GM23338 (cell line): ENCODE data around the gene OAS3. TPM values are rescaled to one million over a fixed set of nuclear protein-coding genes. Genes with fewer than 3 reads are reported as not detected.

Experiments used
- ATAC-seq: fragments of 200-7000 bp; cut with Tn5 transposase; 3 replicates; pipeline ENCODE4 v1.9.1; 2020
- DNase-seq: peaks from one replicate; pipeline ENCODE4 v3.0.0-alpha.2; 2015; ENCODE audit warnings: low spot score
- H2AFZ ChIP-seq: fragments of 200-600 bp; sonication (generic); 2 replicates; pipeline ENCODE4 v1.8.0; 2016; ENCODE audit warnings: antibody characterized with exemption, mild to moderate bottlenecking, moderate library complexity
- H3F3A ChIP-seq: fragments of 200-600 bp; sonication (generic); replicated peaks from 2 replicates; pipeline ENCODE4 v1.8.0; 2017; ENCODE audit warnings: antibody characterized with exemption, mixed run types, low read depth
- H3K27ac ChIP-seq: fragments of 200-600 bp; sonication (generic); 2 replicates; pipeline ENCODE4 v1.6.1; 2016; ENCODE audit warnings: low read depth
- H3K27me3 ChIP-seq: fragments of 200-600 bp; sonication (generic); 2 replicates; pipeline ENCODE4 v1.8.0; 2016; ENCODE audit warnings: mild to moderate bottlenecking, mixed run types, moderate library complexity; ENCODE audit not compliant: insufficient read depth
- H3K36me3 ChIP-seq: fragments of 200-600 bp; sonication (generic); 2 replicates; pipeline ENCODE4 v1.8.0; 2016; ENCODE audit warnings: mild to moderate bottlenecking; ENCODE audit not compliant: insufficient read depth
- H3K4me1 ChIP-seq: fragments of 200-600 bp; sonication (generic); 2 replicates; pipeline ENCODE4 v1.8.0; 2016; ENCODE audit warnings: mild to moderate bottlenecking, moderate library complexity; ENCODE audit not compliant: insufficient read depth
- H3K4me2 ChIP-seq: fragments of 200-600 bp; sonication (generic); 2 replicates; pipeline ENCODE4 v1.7.1; 2017; ENCODE audit warnings: mixed run types
- H3K4me3 ChIP-seq: fragments of 200-600 bp; sonication (generic); 2 replicates; pipeline ENCODE4 v1.6.1; 2016; ENCODE audit warnings: mixed run types
- H3K79me2 ChIP-seq: fragments of 200-600 bp; sonication (generic); replicated peaks from 2 replicates; pipeline ENCODE4 v1.8.0; 2017; ENCODE audit warnings: mild to moderate bottlenecking; ENCODE audit not compliant: insufficient read depth
- H3K9me2 ChIP-seq: fragments of 200-600 bp; sonication (generic); 2 replicates; pipeline ENCODE4 v1.8.0; 2017; ENCODE audit not compliant: insufficient read depth
- H4K20me1 ChIP-seq: fragments of 200-600 bp; sonication (generic); replicated peaks from 2 replicates; pipeline ENCODE4 v1.8.0; 2017; ENCODE audit warnings: mild to moderate bottlenecking; ENCODE audit not compliant: insufficient read depth
- H3K27ac Mint-ChIP-seq: 2 replicates; pipeline ENCODE4 v1.8.0; 2020; ENCODE audit warnings: inconsistent platforms, mild to moderate bottlenecking, moderate library complexity, mixed read lengths
- H3K27me3 Mint-ChIP-seq: 3 replicates; pipeline ENCODE4 v1.8.0; 2022; ENCODE audit warnings: low read depth, mild to moderate bottlenecking, moderate library complexity, mixed read lengths, inconsistent platforms; ENCODE audit not compliant: insufficient read depth, poor library complexity
- H3K36me3 Mint-ChIP-seq: 3 replicates; pipeline ENCODE4 v1.8.0; 2021; ENCODE audit warnings: low read depth, mild to moderate bottlenecking, inconsistent platforms, moderate library complexity, mixed read lengths
- H3K4me1 Mint-ChIP-seq: 3 replicates; pipeline ENCODE4 v1.8.0; 2020; ENCODE audit warnings: mild to moderate bottlenecking, inconsistent platforms, mixed read lengths
- H3K4me3 Mint-ChIP-seq: 3 replicates; pipeline ENCODE4 v1.8.0; 2021; ENCODE audit warnings: moderate library complexity, mild to moderate bottlenecking, inconsistent platforms, mixed read lengths
- H3K9me3 Mint-ChIP-seq: 3 replicates; pipeline ENCODE4 v1.8.0; 2020; ENCODE audit warnings: moderate library complexity, mild to moderate bottlenecking, inconsistent platforms, mixed read lengths
- CTCF ChIP-seq, 2 experiments: fragments of 200-600 bp in 1 of 2; sonication (generic) in 1 of 2; conservative IDR thresholded peaks; 2 replicates each; pipeline versions ENCODE4 v1.5.1 to v1.6.1; 2016 to 2017; ENCODE audit warnings: antibody characterized with exemption in 2 of 2, low read depth in 2 of 2, mild to moderate bottlenecking in 2 of 2, moderate library complexity in 1 of 2
- ETS1 ChIP-seq: IDR thresholded peaks from 2 replicates; pipeline ENCODE4 v1.6.1; 2016; ENCODE audit warnings: antibody characterized with exemption
- EZH2 ChIP-seq: fragments of 200-600 bp; sonication (generic); IDR thresholded peaks from one replicate; pipeline ENCODE4 v1.8.0; 2017; ENCODE audit warnings: antibody characterized with exemption, mild to moderate bottlenecking, low read depth; ENCODE audit not compliant: unreplicated experiment
- EZH2phosphoT487 ChIP-seq: fragments of 200-600 bp; sonication (generic); IDR thresholded peaks from one replicate; pipeline ENCODE4 v1.8.1; 2018; ENCODE audit warnings: antibody characterized with exemption; ENCODE audit not compliant: unreplicated experiment
- JUNB ChIP-seq: IDR thresholded peaks from one replicate; pipeline ENCODE4 v1.6.1; 2016; ENCODE audit warnings: antibody characterized with exemption; ENCODE audit not compliant: unreplicated experiment
- NANOG ChIP-seq: IDR thresholded peaks from 2 replicates; pipeline ENCODE4 v1.6.1; 2016; ENCODE audit warnings: antibody characterized with exemption, borderline replicate concordance
- POLR2AphosphoS5 ChIP-seq: IDR thresholded peaks from 2 replicates; pipeline ENCODE4 v1.6.1; 2016; ENCODE audit warnings: antibody characterized with exemption, low read depth
- REST ChIP-seq: IDR thresholded peaks from one replicate; pipeline ENCODE4 v1.6.1; 2018; ENCODE audit warnings: antibody characterized with exemption; ENCODE audit not compliant: unreplicated experiment
- STAT1 ChIP-seq: IDR thresholded peaks from one replicate; pipeline ENCODE4 v1.6.1; 2016; ENCODE audit warnings: antibody characterized with exemption; ENCODE audit not compliant: unreplicated experiment
- ZNF114 ChIP-seq: fragments of 250-450 bp; sonication (Bioruptor Pico); IDR thresholded peaks from 2 replicates; pipeline ENCODE4 v1.5.0; 2020; ENCODE audit warnings: mild to moderate bottlenecking, moderate library complexity
- ZNF462 ChIP-seq: fragments of 250-450 bp; sonication (Bioruptor Pico); IDR thresholded peaks from 2 replicates; pipeline ENCODE4 v1.5.0; 2020; ENCODE audit warnings: mild to moderate bottlenecking, moderate library complexity
- polyA plus RNA-seq: library from polyadenylated mRNA; unstranded; fragments of >200 nt; fragmentation: Nextera tagmentation; extraction: Ambion mirVana; gene quantifications from 2 replicates; pipeline ENCODE4 v1.2.1, GENCODE V29; 2016
- total RNA-seq: library from RNA; depleted of rRNA; stranded (reverse); fragments of >200 nt; shearing (Covaris generic); gene quantifications from 2 replicates; pipeline ENCODE4 v1.2.3, GENCODE V29; 2014

Gene OAS3
- total and polyA plus RNA-seq, 2 experiments from 2014 or later, result 0.27 to 1.4 TPM

GRCh38 chr12:112891093-112892024, 46.9 kb upstream of the OAS3 start:
- no peaks in the 10 kb centered on the region for H3K36me3 ChIP-seq
- TF ChIP-seq EZH2, result no peak
- TF ChIP-seq CTCF (conservative IDR thresholded peaks at IDR 0.05; ENCODE audit: low read depth in 2 of 2), result no peak
- TF ChIP-seq STAT1, result no peak
- TF ChIP-seq REST, result no peak
- no peak for TF ChIP-seq JUNB
- no peak for TF ChIP-seq ETS1
- no peak for TF ChIP-seq EZH2phosphoT487
- no peak for TF ChIP-seq ZNF462
- TF ChIP-seq POLR2AphosphoS5, result no peak
- TF ChIP-seq ZNF114, result no peak
- no peak for TF ChIP-seq NANOG
- H4K20me1 ChIP-seq, result no peaks in the 10 kb centered on the region
- H3F3A ChIP-seq, result no peaks in the 10 kb centered on the region
- no peak overlapping the region for H3K27ac Mint-ChIP-seq
- no peaks in the 10 kb centered on the region for H3K4me1 ChIP-seq
- peaks cover 7% of the 10 kb centered on the region for H3K9me3 Mint-ChIP-seq
- no peaks in the 10 kb centered on the region for H3K9me2 ChIP-seq
- no peak overlapping the region for H2AFZ ChIP-seq
- H3K79me2 ChIP-seq, result no peaks in the 10 kb centered on the region
- no peaks in the 10 kb centered on the region for H3K27me3 ChIP-seq
- H3K4me3 Mint-ChIP-seq, result no peak overlapping the region
- H3K4me2 ChIP-seq, result no peak overlapping the region
- no peaks in the 10 kb centered on the region for H3K27me3 Mint-ChIP-seq
- ATAC-seq (no peak), DNase-seq (no peak)
- H3K4me1 Mint-ChIP-seq, result 0 out of 3 replicates have a peak, but pooled peaks cover 2% of the 10 kb centered on the region
- no peak overlapping the region for H3K4me3 ChIP-seq
- no peak overlapping the region for H3K27ac ChIP-seq
- no peaks in the 10 kb centered on the region for H3K36me3 Mint-ChIP-seq
